GM06990 (cell line): ENCODE measurements around the gene GLUD1.
"Not testable (repeated sequence)": the region's sequence is repeated elsewhere in the genome, so short reads cannot be mapped to it uniquely, and the experiment has no call there.

Experiments used
- DNase-seq: peaks from one replicate; pipeline ENCODE4 v3.0.0-alpha.2; 2011; ENCODE audit not compliant: insufficient read length; ENCODE audit errors: extremely low read depth
- H3K27me3 ChIP-seq: replicated peaks from 2 replicates; pipeline ENCODE4 v1.6.0; 2011; ENCODE audit warnings: low read length; ENCODE audit not compliant: control insufficient read depth, insufficient read depth
- H3K36me3 ChIP-seq: 2 replicates; pipeline ENCODE4 v1.5.1; 2011; ENCODE audit warnings: low read length; ENCODE audit not compliant: control insufficient read depth, insufficient read depth
- H3K4me3 ChIP-seq: replicated peaks from 2 replicates; pipeline ENCODE4 v1.5.1; 2011; ENCODE audit warnings: low read depth, mild to moderate bottlenecking, control low read depth, low read length
- TF ChIP-seq, protein P1 (sequence below): IDR thresholded peaks from 2 replicates; pipeline ENCODE4 v1.5.1; 2011; ENCODE audit warnings: low read length, control low read depth, mild to moderate bottlenecking, inconsistent platforms; ENCODE audit not compliant: insufficient read depth, poor library complexity, severe bottlenecking

The GLUD1 gene

DNA sequence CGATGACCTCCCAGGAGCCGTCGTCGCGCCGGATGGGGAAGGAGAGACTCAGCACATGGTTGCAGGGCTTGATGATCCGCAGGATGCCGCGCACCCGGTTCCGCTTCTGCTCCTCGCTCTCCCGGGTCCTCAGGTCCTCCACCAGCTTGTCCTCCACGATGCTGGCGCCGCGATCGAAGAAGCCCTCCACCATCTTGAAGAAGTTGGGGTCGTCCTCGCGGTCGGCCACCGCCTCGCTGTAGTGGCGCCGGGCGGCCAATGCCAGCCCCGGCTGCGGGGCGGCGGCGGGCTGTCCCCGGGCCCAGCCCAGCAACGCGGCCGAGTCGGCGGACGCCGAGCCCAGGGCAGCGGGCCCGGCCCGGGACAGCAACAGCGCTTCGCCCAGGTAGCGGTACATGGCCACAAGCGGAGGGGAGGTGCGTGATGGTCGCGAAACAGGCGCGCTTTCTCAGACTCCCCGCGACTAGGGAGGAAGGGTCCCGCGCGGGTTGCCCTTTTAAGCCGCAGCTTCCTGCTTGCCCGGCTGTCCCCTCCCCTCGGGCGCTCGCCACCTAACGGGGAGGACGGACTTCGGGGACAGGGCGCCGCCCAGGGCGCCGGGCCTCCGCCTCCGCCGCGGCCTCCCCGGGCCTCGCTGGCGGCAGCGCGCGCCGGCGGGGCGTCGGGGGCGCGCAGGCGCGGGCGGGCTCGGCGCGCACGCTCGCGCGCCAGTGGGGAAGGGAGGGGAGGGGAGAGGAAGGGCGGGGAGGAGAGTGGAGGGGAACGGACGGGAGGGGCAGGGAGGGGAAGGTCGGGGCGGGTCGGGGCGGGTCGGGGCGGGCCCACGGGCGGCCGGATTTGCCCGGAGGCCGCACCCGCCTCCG lies at the start of gene GLUD1, which contains the start of gene SHLD2:
Gene GLUD1 (minus strand): TSS at position 471 of the 863 bp plus-strand sequence. CDS start 74 bp downstream, at position 397.
Gene SHLD2 (plus strand): TSS at position 834 of the 863 bp plus-strand sequence. CDS start 56,149 bp downstream, outside the sequence.
- DNase-seq, result peak; percentile 94
- Histone ChIP-seq H3K4me3 (peak within 1 kb of the TSS; percentile 88), H3K27me3 (no peaks in the 10 kb centered on the region), H3K36me3 (no peaks in the 10 kb centered on the region; the same call in 1 of the 2 replicates)
- TF ChIP-seq, protein P1, sequence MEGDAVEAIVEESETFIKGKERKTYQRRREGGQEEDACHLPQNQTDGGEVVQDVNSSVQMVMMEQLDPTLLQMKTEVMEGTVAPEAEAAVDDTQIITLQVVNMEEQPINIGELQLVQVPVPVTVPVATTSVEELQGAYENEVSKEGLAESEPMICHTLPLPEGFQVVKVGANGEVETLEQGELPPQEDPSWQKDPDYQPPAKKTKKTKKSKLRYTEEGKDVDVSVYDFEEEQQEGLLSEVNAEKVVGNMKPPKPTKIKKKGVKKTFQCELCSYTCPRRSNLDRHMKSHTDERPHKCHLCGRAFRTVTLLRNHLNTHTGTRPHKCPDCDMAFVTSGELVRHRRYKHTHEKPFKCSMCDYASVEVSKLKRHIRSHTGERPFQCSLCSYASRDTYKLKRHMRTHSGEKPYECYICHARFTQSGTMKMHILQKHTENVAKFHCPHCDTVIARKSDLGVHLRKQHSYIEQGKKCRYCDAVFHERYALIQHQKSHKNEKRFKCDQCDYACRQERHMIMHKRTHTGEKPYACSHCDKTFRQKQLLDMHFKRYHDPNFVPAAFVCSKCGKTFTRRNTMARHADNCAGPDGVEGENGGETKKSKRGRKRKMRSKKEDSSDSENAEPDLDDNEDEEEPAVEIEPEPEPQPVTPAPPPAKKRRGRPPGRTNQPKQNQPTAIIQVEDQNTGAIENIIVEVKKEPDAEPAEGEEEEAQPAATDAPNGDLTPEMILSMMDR, result no peak

DNA sequence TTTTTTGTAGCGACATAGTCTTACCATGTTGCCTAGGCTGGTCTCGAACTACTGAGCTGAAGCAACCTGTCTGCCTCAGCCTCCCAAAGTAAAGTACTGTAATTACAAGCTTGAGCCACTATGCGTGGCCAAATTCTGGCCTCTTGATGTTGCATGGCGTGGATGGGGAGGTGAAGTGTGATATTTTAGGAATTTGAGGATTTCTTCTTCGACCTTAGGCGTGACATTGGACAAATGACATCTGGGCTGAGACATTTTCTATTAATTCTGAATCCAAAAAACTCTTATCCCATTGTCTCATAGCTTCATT lies 48.4 kb upstream of the GLUD1 start:
- not testable (repeated sequence) for H3K27me3 ChIP-seq, H3K4me3 ChIP-seq, DNase-seq, H3K36me3 ChIP-seq

DNA sequence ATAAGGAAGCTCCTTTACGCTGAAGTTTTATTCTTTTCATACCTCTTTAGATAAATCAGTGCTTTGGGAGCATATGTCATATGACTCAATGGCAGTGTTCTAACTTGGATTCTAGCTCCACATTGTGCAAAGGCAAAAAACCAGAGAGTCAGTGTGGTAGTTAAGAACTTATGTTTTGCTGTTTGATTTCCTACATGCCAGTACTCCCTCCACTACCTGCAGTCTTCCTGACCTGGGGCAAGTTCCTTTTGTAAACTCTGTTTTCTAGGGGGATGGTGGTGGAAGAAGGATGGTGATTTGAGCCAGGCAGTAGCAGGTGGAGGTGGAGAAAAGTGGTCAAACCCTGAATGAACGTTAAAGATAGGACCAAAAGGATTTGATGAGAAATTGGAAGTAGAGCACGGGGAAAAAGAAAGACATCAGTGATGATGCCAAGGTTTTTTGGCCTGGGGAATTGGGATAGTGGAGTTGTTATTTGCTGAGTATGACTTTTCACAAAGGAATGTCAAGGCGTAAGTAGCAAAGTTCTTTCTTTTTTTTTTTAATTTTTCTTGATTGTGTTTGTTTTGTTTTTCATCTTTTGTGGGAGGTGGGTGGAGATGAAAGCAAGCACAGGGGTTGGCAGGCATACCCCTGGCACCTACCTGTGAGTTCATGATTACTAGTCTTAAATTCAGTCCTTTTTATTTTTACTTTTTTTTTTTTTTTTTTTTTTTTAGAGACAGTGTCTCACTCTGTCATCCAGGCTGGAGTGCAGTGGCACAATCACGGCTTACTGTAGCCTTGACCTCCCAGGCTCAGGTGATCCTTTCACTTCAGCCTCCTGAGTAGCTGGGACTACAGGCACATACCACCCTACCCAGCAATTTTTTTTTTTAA lies 47.8 kb upstream of the GLUD1 start:
- not testable (repeated sequence) for H3K4me3 ChIP-seq, H3K36me3 ChIP-seq, H3K27me3 ChIP-seq, DNase-seq

DNA sequence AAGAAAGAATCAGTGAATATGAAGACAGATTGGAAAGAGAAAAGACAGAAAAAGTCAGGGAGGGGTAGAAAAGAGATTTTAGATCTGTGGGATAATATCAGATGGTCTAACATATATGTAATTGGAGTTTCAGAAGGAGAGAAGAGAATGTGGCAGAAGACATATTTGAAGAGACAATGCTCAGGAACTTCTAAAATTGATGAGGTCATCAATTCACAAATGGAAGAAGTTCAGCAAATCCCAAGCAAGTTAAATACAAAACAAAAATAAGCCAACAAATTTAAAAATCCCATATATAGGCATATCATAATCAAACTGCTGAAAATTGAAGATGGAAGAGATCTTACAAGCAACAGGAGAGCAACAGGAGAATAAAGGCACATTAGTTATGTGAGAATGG lies 42.8 kb upstream of the GLUD1 start:
- DNase-seq, H3K36me3 ChIP-seq, H3K4me3 ChIP-seq: not testable (repeated sequence)

DNA sequence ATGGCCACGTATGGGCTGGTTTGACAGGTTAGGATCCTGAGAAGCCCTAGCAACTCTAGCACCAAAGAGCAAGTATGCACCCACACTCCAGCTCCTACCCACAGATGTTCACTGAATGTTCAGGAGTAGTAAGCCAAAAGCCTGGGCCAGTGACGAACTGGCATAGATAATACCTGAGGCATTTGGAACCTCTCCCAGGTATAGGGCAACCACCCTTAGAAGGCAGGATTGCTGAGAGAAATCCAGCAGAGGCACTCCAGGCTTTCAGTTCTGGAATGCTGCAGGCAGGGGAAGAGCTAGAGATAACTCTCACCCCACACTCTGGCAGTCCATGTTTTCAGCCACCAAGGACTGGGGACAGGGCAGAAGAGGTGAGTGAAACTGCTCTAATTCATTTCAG lies 39.8 kb upstream of the GLUD1 start:
- H3K36me3 ChIP-seq, DNase-seq, H3K4me3 ChIP-seq, H3K27me3 ChIP-seq: not testable (repeated sequence)

More for the DNA sequence above, 42.8 kb upstream of the GLUD1 start:
- not testable (repeated sequence) for H3K27me3 ChIP-seq

DNA sequence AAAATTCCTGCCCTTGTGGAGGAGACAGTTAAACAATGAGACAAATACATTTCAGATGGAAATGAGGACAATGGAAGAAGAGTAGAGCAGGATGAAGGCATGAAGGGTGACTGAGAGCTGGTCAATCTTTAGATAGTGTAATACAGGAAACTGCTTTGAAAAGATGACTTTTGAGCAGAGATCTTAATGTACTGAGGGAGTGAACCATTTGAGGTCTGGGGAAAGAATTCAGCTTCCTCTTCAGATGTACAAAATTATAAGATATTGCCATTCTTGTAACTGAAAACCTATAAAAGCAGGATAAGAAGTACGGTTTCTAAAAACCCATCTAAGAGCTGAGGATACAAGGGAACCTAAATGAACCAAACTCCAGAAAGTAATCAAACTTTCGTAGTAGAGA lies 39.3 kb upstream of the GLUD1 start:
- H3K36me3 ChIP-seq, H3K4me3 ChIP-seq, H3K27me3 ChIP-seq, DNase-seq: not testable (repeated sequence)

DNA sequence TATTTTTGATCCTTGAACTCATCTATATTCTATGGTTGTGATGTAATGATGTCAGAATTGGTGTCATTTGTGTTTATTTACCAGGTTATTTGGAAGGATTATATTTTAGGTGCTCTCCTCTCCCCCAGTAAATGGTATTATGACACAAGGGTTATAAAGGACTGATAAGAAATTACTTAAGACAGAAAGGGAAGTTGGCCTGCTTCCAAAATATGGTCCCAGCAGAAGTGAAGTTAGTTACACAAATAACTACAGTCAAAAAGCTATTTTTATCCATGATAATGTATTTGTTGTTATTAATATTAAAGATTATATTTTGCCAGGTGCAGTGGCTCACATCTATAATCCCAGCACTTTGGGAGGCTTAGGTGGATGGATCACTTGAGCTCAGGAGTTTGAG lies 37.5 kb upstream of the GLUD1 start:
- H3K4me3 ChIP-seq, H3K36me3 ChIP-seq, DNase-seq, H3K27me3 ChIP-seq: not testable (repeated sequence)

DNA sequence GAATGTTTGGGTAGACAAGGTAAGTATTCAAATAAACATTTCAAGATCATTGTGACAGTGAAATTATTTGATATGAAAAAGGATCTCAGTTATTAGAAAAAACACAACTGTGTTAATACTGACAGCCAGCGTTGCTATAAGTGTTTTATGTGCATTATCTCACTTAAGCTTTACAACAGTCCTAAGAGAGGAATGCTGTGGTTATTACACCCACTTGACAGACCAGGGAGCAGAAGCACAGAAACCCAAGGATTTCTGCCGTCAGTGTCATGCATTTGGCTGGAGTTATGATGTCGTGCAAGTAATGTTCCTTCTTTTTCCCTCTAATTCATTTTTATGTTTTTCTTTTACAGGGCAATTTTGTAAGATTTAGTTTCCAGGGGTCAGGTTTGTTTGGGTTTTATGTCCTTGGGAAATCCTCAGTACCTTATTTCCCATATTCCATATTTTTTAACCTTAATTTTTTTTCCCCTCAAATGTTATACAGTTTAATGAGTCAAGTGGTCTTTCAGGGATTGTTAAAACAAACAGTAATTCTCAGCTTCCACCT lies 33.0 kb upstream of the GLUD1 start:
- not testable (repeated sequence) for H3K4me3 ChIP-seq, DNase-seq, H3K36me3 ChIP-seq, H3K27me3 ChIP-seq

DNA sequence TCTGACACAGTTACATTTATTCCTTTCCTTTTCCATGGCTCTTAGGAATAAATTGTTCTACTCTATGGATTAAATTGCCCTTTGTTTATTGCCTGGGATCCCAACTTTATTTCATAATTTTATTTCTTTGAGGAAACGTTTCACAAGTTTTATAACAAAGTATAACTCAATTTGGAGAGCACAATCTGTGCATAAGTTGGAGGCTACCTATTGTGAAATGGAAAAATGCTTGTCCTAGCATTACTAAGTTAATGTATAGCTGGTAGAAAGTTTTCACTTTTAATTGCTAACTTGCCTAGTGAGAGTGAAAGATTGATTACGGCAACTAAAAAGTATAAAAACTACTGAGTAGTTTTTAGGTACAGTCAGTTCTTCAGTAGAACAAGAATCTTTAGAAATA lies 32.4 kb upstream of the GLUD1 start:
- not testable (repeated sequence) for DNase-seq, H3K4me3 ChIP-seq, H3K27me3 ChIP-seq, H3K36me3 ChIP-seq

DNA sequence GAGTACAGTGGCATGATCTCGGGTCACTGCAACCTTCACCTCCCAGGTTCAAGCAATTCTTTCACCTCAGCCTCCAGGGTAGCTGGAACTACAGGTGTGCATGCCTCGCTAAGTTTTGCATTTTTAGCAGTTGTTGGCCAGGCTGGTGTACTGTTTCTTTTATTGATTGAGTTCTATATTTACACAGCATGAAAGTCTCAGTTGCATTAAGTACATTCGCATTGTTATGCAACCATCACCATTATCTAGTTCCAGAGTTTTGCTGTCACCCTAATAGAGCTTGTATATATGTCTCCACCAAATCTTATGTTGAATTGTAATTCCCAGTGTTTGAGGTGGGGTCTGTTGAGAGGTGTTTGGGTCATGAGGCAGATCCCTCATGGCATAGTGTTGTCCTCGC lies 28.7 kb upstream of the GLUD1 start:
- H3K36me3 ChIP-seq, DNase-seq, H3K27me3 ChIP-seq, H3K4me3 ChIP-seq: not testable (repeated sequence)

DNA sequence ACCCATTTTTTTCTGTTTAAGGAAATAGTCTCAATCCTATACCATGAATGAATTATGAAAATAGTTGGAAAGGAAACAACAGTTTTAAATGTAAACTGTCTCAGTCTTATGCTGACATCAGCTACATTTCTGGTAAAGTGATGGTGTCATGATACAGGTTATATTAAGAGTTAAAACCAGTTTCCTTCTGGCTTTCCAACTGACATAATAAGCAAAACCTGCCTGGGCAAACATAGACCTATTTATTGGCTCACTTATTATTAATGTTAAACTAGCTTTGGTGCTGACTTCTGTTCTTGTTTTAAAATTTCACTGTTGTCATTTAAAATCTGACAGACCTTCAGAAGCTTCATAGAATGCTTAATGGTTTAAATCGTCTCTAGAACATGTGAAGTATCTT lies 24.4 kb upstream of the GLUD1 start:
- not testable (repeated sequence) for DNase-seq

DNA sequence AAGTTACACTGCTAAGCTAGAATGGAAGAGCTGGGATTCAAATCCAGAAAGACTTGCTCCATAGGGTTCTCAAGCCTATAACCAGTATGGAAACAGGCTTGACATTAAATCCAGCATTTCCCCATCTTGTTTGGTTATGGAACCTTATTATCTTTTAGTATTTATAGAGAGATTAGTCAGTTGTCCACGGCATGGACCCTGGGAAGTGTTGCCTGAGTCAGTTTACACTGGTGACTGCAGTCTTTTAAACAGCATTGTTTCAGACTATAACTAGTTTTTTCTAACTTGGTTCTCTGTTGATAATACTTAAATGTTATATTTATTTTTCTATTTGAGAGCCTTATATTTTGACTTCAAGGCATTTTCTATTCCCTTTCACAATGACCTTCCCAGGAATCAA lies 23.5 kb upstream of the GLUD1 start:
- H3K4me3 ChIP-seq, H3K27me3 ChIP-seq, DNase-seq, H3K36me3 ChIP-seq: not testable (repeated sequence)

More for the DNA sequence above, 24.4 kb upstream of the GLUD1 start:
- H3K36me3 ChIP-seq, H3K27me3 ChIP-seq, H3K4me3 ChIP-seq: not testable (repeated sequence)
